HG03159 (cell line): ENCODE data around the gene ANKRD33.

Source experiments
- ATAC-seq: cut with Tn5 transposase; IDR thresholded peaks from one replicate; pipeline ENCODE4 v1.9.1; 2021; ENCODE audit warnings: mild to moderate bottlenecking, moderate library complexity; ENCODE audit not compliant: unreplicated experiment

Gene ANKRD33

GRCh38 chr12:51860986-51861385, 26.9 kb upstream of the ANKRD33 start:
- no peak for ATAC-seq

DNA sequence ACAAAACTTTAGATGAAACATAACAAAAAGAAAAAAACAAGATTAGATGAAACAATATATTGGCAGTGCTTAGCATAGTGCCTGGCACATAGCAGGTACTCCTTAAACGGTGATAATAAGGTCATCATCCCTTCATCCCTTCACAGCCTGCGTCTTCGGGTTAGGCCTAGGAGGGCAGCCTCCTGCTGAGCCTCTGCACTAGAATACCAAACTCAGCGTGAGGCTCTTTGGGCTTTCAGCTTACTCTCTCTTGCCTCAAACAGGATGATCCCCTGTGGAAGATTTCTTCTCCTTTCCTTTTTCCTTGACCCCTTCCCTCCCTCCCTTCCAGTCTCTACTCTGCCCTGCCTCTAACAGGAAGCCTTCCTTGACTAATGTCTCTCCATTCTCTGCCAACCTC, 25.0 kb upstream of the ANKRD33 start:
- no peak for ATAC-seq

- no peak for ATAC-seq
Observed at GRCh38 chr12:51863363-51863932, 24.5 kb upstream of the ANKRD33 start.

DNA sequence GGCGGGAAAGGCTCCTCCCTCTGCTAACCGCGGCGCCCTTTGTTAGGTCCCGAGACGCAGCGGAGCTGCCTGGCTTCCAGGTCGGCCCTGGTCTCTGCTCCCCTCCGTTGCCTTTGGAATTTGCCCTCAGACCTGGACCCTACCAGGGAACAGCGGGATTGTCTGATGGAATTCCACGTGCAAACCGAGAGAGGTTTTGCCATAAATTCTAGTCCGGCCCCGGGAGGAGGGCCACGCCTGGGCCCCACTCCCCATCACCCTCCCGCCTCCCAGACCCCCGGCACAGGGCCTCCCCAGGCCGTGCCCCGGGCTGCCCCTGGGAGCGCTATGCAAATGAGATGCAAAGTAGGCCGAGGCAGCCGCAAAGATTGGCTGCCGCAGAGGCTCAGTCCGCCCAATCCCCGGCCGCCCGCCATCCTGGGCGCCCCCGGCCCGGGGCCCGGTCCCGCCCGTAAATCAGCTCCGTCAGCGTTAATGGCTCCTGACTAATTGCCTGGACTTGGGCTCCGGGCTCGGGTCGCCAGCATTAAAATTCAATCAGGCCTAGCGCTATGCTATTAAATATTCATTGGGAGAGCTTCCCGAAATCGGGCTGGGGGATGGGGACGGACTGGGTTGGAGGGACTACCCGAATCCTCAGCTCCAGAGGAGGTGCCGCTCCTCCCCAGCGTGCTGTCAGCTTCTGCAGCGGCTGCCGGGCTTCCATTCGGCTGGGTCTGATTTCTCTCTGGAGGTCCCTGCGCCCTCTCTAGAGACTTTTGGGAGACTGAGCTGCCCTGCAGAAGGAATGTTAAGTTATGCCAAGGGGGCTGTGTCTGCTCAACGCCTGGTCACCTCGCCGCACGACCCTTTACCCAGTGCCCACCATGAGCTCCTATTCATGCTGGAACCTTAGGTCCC, 23.7 kb upstream of the ANKRD33 start:
- no peak for ATAC-seq

DNA sequence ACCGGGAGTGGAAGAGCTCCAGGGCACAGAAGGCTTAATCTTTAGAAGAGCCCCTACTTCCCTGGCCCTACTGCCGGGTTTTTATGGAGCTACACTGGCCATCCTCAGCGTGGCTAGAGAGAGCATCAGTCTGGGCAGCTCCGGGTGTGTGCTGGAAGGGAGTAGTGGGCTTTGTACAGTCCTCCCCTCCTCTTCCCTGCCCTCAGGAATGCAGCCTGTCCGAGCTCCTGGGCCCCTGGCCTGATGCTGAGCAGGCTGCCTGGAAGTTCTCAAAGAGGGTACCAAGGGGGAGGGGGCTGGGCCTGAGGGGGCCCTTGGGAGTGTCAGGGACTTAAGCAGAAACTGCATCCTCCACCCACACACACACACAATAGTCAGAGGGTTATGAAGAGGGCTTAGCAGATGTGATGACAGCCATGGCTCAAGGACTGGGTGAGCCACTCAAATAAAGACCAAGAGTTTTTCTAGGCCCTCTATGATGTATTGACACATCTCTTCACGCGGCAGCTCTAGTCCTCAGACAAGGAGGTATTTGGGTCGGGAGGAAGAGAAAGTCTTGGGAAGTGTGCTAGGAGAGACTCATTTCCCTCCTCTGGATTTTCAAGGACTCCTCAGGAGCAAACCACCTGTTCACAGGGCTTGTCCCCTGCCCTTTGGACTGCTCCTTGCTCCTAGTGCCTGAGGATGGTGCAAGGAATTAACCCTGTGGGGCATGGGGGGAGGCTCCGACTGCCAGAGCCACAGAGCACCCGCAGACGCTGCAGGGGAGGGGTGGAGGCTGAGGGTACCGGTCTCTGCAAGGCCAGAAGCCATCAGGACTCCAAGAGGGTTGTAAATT, 22.9 kb upstream of the ANKRD33 start:
- no peak for ATAC-seq

- ATAC-seq: no peak
Observed at GRCh38 chr12:51865757-51866270, 22.1 kb upstream of the ANKRD33 start.

- no peak for ATAC-seq
Observed at GRCh38 chr12:51866324-51866723, 21.6 kb upstream of the ANKRD33 start.

GRCh38 chr12:51866762-51867161, 21.1 kb upstream of the ANKRD33 start:
- no peak for ATAC-seq

DNA sequence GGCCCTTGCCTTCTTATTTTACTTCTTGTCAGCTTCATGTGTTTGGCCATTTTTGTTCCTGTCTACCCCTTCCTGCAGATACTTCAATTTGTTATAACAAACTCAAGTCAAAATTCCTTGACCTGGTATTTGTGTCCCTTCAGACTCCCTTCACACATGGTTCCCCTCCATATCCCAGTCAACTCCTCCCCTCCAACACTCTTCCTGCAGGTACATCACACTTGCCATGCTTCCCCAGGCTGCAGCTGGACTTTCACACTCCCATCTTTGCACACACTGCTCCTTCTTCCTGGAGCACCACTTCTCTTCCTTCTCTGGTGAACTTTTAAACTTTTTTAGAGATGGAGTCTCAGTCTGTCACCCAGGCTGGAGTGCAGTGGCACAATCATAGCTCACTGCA, 20.5 kb upstream of the ANKRD33 start:
- ATAC-seq: no peak

DNA sequence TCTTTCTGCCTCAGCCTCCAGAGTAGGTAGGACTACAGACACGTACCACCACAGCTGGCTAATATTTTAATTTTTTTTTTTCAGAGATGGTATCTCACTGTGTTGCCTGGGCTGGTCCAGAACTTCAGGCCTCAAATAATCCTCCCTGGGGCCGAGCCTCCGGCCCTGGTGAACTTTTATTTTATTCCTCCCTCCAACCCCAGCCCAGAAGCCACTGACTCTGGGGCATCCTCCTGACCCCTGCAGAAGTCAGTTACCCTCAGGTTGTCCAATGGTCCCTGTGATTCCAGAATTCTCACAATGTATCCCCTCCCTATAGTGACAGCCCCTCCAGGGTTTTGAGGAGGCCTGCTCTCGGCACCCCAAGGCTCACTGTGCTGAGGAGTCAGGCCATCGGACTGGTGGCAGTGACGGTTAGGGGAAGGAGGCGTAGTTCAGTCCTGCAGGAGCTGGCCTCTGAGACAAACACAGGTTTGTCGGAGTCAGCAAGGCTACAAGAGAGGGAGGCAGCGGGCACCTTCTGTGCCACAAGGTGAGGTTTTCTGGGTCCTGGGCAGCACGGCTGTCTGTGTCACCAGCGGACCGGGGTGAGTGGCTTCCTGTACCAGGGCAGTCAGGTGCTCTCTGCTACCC, 20.0 kb upstream of the ANKRD33 start:
- ATAC-seq: no peak

GRCh38 chr12:51868821-51869495, 18.9 kb upstream of the ANKRD33 start:
- no peak for ATAC-seq

DNA sequence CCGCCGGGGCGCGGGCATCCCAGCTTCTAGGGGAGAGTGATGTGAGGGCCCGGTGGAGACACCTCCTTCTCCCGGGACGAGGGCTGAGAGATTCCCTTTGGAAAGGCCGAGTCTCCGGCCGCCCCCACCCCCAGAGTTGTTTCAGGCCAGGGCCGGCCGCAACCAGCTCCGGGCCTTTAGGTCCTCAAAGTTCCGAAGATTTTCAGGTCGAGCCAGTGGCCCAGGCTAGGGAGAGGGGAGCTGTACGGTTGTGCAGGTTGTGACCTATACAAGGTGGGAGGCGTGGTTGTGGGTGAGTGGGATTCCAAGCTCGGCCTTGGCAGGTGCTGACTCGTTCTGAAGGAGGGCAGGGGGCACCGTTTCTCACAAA, 18.4 kb upstream of the ANKRD33 start:
- no peak for ATAC-seq

DNA sequence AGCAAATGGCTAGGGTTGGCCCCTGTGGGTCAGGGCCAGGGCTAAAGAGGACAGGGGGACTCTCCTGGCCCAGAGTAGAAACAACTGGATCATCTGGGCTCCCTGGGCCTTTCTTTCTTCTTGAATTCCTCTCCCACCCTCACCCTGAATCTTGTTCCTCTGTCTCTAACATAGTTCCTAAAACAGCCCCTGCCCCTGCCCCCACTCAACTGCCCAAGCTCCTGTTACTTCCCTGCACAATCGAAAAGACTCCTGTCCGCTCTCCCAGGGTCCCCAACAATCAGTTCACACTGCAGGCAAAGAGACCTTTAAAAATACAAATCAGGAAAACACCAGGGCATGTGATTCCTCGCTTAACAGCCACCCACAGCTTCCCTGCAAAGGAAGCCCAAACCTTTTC, 18.0 kb upstream of the ANKRD33 start:
- no peak for ATAC-seq

- ATAC-seq: no peak
Observed at GRCh38 chr12:51870504-51870903, 17.4 kb upstream of the ANKRD33 start.

DNA sequence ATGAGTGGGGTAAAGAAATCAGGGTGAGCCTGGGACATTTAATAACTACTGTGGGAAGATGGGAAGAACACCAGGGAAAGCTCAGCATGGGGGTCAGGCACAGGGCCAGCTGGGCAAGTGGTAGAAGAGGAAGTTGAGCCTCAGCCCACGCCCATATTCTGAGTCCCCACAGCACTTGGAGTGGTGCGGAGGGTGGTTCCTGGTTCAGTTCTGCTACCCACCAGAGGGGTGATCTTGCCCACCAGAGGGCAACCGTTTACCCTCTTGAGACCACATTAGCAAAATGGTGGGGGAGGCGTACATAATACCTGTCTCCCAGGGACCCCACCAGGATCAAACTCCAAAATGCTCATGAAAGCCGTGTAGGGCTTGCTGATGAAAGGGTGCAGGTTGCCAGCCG, 16.8 kb upstream of the ANKRD33 start:
- ATAC-seq: no peak

DNA sequence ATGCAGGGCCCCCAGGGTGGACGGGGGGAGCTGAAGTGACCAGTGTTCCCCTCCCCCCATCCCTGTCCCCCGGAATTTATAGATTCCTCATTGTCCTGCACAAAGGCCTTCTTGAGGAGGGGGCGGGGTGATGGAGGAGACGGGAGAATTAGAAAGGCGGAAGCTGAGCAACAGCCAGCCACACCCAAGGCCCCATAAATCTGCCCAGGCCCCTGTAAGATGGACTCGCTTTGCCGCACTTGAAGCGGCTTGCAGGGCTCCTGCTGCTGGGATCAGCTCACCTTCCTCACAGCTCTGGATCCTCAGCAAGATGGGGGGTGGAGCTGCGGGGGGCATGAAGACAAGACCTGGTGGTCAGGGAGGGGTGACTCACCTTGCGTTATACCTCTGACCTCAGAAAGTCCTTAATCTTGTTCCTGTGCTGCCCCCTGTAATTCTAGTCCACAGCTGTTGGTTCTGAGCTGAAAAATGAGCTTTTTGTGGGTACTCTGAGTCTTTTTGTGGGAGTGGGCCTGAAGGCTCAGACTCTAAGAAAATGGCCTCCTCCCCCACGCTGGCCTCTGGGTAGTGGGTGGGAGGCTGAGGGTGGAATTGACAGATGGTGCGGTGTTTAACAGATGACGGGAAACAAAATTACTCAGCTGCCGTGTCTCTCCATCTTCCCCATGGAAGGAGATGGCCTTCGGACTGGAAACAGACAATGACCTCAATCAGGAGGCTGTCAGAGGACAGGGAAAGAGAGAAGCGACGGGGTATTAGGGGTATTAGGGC, 15.8 kb upstream of the ANKRD33 start:
- no peak for ATAC-seq

DNA sequence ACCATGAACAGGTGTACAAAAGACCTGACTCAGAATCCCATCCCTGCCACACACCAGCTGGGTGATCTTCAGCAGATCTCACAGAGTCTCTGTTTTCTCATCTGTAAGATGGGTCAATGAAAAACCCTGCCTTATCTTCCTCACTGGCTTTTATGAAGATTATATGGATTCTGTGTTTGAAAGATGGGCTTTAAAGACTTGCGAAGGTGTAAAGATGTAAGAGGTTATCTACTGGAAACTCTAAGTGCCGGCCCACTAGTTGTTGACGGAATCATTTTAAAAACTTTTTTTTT, 15.3 kb upstream of the ANKRD33 start:
- no peak for ATAC-seq

- no peak for ATAC-seq
Observed at GRCh38 chr12:51873251-51873994, 14.5 kb upstream of the ANKRD33 start.

- no peak for ATAC-seq
Observed at GRCh38 chr12:51874000-51874399, 13.9 kb upstream of the ANKRD33 start.
